Posterior vena cava (tissue), 2 donors: Measurements from ENCODE around the gene STOML2. TPM values are rescaled to one million over a fixed set of nuclear protein-coding genes. Genes with fewer than 3 reads are reported as not detected.

ENCODE experiments used
- DNase-seq: peaks from one replicate; pipeline ENCODE4 v3.0.0-alpha.2; 2020; ENCODE audit warnings: low spot score
- intact Hi-C, 2 donors: fragments of 100-400 bp; cut with DNase I; formaldehyde crosslinking; loops; one replicate each; pipeline versions ENCODE4 v1.14.1 to v1.14.2; 2022 to 2023
- total RNA-seq, 2 donors: library from RNA; stranded (reverse); fragmentation: NEBNext Ultra II Directional; extraction: Animal tissue kit (Norgen Biotek cat#: 25700); gene quantifications; one replicate each; pipeline ENCODE4 v1.2.1, GENCODE V29; 2021
- donor health status: DM: yes; HTN: yes; CAD: no.
- donor health status: DM: yes; HTN: yes; CAD: no.

STOML2 gene
- total RNA-seq, 2 donors from 2014 or later = 67.9 to 71.6 TPM

GRCh38 chr9:35054185-35054835 lies 48.6 kb downstream of the STOML2 start:
- intact Hi-C loops = loop anchor here in 1 of 2 donors (5.0 kb wide), 1 partner anchor 597 kb away; the partner anchor contains the start of genes DNAI1 and FAM219A
- no peak for DNase-seq

GRCh38 chr9:35051069-35051967 lies 51.6 kb downstream of the STOML2 start:
- DNase-seq = no peak
- intact Hi-C loops = loop anchor here in 1 of 2 donors (5.0 kb wide), 1 partner anchor 594 kb away; the partner anchor contains the start of genes DNAI1 and FAM219A

Other genes starting within 250 kb of the STOML2 start
- 1 to 10 TPM in 1 of 2 donors, under 1 TPM in 1; 0.93 to 1.0 TPM for gene PHF24, start 144.8 kb downstream of the STOML2 start, total RNA-seq
- 10 to 100 TPM; 68.7 to 82.2 TPM for gene DNAJB5, start 113.4 kb downstream of the STOML2 start, total RNA-seq
- gene VCP, start 30.5 kb downstream of the STOML2 start, total RNA-seq = 100 to 1,000 TPM; 138 to 179 TPM
- 1 to 10 TPM; 8.0 to 8.9 TPM for gene FANCG, start 23.2 kb downstream of the STOML2 start, total RNA-seq
- gene PIGO, start 6.5 kb downstream of the STOML2 start, total RNA-seq = 10 to 100 TPM; 11.8 to 15.3 TPM
- 10 to 100 TPM; 21.6 to 26.5 TPM for gene ATOSB, start 12.7 kb upstream of the STOML2 start, total RNA-seq
- gene UNC13B, start 58.9 kb upstream of the STOML2 start, total RNA-seq = 10 to 100 TPM; 27.3 to 29.1 TPM